ENCODE data around the gene NAA16.

- TF ChIP-seq CTCF (IDR thresholded peaks at IDR 0.05; ENCODE audit: low read depth, low read length) = no peak
- TF ChIP-seq, protein P1, sequence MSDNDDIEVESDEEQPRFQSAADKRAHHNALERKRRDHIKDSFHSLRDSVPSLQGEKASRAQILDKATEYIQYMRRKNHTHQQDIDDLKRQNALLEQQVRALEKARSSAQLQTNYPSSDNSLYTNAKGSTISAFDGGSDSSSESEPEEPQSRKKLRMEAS (IDR thresholded peaks at IDR 0.05; ENCODE audit: low read depth, low read length) = no peak
Observed at GRCh38 chr13:41311406-41312175, 524 bp downstream of the NAA16 start.

Measured in NB4 (cell line).